A673 (cell line): ENCODE measurements around the gene THADA.

Source experiments
- CTCF ChIP-seq: fragments of 300-800, 200-600 bp; sonication (generic); conservative IDR thresholded peaks from 2 replicates; pipeline ENCODE4 v1.5.1; 2017; ENCODE audit warnings: low read depth, mild to moderate bottlenecking, antibody characterized with exemption, low read length, moderate library complexity, mixed read lengths
- EZH2 ChIP-seq: fragments of 200-600 bp; sonication (generic); IDR thresholded peaks from 2 replicates; pipeline ENCODE4 v1.6.1; 2017; ENCODE audit warnings: borderline replicate concordance, low read depth, mild to moderate bottlenecking, mixed read lengths, antibody characterized with exemption, low read length; ENCODE audit not compliant: poor library complexity, severe bottlenecking

GRCh38 chr2:43184339-43184895, 411.4 kb downstream of the THADA start:
- TF ChIP-seq CTCF (no peak), EZH2 (no peak)
